SK-MEL-5 (cell line): ENCODE data around the gene PAX4. TPM values are rescaled to one million over a fixed set of nuclear protein-coding genes. Genes with fewer than 3 reads are reported as not detected.

Source experiments
- DNase-seq: peaks from one replicate; pipeline ENCODE4 v3.0.0-alpha.2; 2016; ENCODE audit warnings: low read depth, low spot score
- in situ Hi-C: cut with HindIII; loops from 2 replicates; pipeline ENCODE4 v1.10.0; 2016; ENCODE audit warnings: low sequenced_read_pairs, high pct_unique_total_duplicates, low pct_unique_long_range_greater_than_20kb
- total RNA-seq: library from RNA; depleted of rRNA; stranded (reverse); fragments of >200 nt; shearing (Covaris generic); gene quantifications from 2 replicates; pipeline ENCODE4 v1.2.3, GENCODE V29; 2014

PAX4 gene
- total RNA-seq, 1 experiment from 2014 or later, result not detected

DNA sequence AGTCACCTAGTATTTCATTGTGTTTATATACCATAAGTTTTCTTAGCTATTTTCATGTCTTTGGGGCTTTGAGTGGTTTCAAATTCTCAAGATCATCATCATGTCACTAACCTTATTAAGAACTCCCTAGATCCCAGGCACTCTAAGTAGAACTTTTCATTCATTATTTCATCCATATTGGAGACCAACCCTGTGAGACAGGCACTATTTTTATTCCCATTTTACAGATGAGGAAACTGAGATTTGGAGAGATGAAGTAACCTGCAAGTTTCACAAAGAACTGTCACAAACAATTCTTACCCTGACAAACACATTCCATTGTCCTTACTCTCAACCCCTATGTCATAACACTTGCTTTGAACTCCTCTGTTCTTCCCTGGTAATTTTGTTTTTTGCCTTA lies 20.3 kb upstream of the PAX4 start:
- in situ Hi-C loops, result no loop called here
- no peak for DNase-seq

DNA sequence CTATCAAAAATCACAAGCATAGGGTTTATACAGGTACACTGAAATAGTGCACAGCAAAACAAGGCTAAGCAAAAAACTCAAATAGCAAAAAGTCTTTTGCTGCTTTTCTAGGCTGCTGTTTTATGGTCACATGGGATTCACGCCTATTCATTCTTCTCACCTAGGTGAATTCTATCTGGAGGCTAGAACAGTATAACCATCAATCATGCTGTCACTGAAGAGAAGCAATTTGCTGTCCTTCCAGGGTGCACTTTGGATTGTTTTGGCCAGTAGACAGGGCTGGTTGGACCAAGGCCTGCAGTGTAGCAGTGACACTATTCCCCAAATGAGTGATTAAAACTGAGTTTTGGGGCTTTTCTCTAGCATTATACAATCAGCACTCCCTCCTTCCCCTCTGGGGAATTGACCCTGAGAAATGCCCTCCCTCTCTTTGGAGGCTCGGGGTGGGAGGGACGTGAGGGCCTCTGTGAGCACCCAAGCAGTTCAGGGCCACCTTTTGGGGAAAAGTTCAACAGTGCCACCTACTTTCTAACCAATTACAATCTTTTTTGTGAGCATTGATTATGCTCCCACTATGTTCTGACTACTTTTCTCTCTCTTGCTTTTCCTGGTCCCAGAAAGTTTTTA lies 17.8 kb upstream of the PAX4 start:
- in situ Hi-C loops, result no loop called here
- no peak for DNase-seq

GRCh38 chr7:127632276-127632910 lies 14.5 kb upstream of the PAX4 start:
- in situ Hi-C loops, result no loop called here
- no peak for DNase-seq

GRCh38 chr7:127629268-127629854 lies 11.4 kb upstream of the PAX4 start:
- DNase-seq, result peak; percentile 77
- in situ Hi-C loops, result no loop called here

DNA sequence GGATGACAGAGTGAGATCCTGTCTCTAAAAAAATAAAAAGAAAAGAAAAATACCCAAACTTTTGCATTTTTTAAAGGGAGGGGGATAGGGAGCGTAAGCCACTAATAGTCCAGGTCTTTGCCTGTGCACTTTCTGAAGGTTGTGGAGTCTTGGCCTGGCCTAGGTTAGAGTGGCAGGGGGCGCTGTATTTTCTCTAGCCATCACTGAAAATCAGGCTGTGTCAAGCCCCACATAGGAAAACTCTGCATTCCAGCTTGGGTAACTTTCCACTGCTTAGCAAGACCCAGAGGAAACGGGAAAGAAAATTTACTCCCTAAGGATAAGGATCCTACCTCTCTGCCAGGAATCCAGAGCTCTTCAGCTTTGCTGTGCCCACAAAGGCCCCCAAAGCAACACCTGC lies 10.5 kb upstream of the PAX4 start:
- in situ Hi-C loops, result no loop called here
- DNase-seq, result peak; percentile 57

- no peak for DNase-seq
- in situ Hi-C loops, result no loop called here
Measured at GRCh38 chr7:127625331-127625730, 7.4 kb upstream of the PAX4 start.

- in situ Hi-C loops, result no loop called here
- no peak for DNase-seq
Measured at GRCh38 chr7:127620406-127621233, 2.7 kb upstream of the PAX4 start.

GRCh38 chr7:127619681-127620405 lies 1.9 kb upstream of the PAX4 start:
- DNase-seq, result no peak
- in situ Hi-C loops, result no loop called here

- DNase-seq, result no peak
- in situ Hi-C loops, result no loop called here
Measured at GRCh38 chr7:127618775-127619174, 833 bp upstream of the PAX4 start.

DNA sequence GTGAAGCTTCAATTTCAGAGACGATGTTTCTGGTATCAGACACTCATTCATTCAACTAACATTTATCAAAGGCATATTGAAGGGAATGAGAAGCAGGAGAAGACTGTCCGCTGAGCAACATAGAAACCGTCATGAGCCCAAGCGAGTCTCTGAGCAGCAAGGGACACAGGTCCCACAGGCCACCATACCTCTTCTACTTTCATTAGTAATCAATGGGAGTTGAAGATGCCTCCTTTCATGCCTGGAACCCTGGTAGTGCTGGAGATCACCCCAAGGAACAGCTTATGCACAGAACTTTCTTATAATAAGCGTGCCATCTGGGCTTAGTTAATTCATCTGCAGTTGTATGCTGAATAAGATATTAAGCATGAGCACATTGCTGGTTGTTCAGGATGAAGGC lies 1.2 kb downstream of the PAX4 start:
- no peak for DNase-seq
- in situ Hi-C loops, result no loop called here

DNA sequence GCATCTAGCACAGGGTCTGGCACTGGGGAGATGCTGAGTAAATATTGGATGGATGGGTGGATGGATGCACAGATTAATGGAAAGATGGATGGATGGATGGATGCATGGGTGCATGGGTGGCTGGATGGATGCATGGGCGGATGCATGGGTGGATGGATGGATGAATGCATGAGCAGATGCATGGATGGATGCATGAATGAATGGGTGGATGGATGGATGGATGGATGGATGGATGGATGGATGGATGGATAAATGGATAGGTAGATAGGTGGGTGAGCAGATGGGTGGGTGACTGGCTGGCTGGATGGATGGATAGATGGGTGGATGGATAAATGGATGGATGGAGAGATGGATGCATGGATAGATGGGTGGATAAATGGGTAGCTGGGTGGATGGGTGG lies 5.7 kb downstream of the PAX4 start:
- in situ Hi-C loops, result no loop called here
- no peak for DNase-seq

GRCh38 chr7:127609297-127609696 lies 8.6 kb downstream of the PAX4 start:
- in situ Hi-C loops, result no loop called here
- no peak for DNase-seq

- DNase-seq, result no peak
- in situ Hi-C loops, result no loop called here
Measured at GRCh38 chr7:127608446-127608845, 9.5 kb downstream of the PAX4 start.

DNA sequence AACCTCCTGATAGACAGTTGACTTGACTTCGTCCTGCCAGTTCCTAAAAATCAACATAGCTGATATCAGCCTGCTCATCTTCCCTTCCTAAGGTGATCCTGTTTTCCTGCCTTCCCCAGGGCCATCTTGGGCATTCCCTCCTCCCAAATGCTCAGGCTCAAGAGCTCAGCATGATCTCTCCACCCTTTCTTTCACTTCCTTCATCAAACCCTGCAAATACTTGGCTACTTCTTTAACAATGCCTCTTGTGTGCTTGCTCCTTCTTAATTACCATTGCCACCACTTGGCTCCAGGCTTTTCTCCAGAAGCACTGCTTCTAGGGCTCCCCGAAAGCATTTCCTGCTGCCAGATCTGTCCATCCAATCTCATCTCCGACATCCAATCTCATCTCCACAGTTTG lies 17.1 kb downstream of the PAX4 start:
- in situ Hi-C loops, result no loop called here
- peak; percentile 46 for DNase-seq

GRCh38 chr7:127598318-127598717 lies 19.6 kb downstream of the PAX4 start:
- in situ Hi-C loops, result no loop called here
- DNase-seq, result peak; percentile 73

DNA sequence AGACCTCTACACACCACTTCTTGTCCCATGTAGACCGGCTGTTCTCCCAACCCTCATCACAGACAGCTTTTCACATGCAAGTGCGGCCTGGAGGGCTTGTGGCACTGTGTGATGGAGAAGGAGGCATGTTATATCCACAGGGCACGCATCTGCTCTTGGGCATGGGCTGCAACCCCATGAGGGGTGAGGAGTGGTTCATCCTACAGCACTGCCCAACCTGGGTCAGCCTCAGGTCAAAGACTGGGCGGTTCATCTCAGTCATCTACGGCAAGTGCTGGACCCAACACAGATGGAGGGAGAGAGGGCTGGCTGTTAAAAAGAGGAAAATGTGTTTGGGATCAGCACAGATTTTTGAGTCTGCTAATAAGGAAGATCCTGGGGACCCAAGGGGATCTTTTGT lies 22.2 kb downstream of the PAX4 start:
- DNase-seq, result no peak
- in situ Hi-C loops, result no loop called here

- DNase-seq, result no peak
- in situ Hi-C loops, result no loop called here
Measured at GRCh38 chr7:127594490-127594889, 23.5 kb downstream of the PAX4 start.

- no peak for DNase-seq
- in situ Hi-C loops, result no loop called here
Measured at GRCh38 chr7:127592550-127592949, 25.4 kb downstream of the PAX4 start.
